AG08396 (cell line): ENCODE data around the gene ADGRG3.
"Not testable (repeated sequence)": the region's sequence is repeated elsewhere in the genome, so short reads cannot be mapped to it uniquely, and the experiment has no call there.

ENCODE experiments used
- DNase-seq: peaks from one replicate; pipeline ENCODE4 v3.0.0; 2012; ENCODE audit warnings: low spot score, mixed read lengths

ADGRG3 gene

GRCh38 chr16:57721356-57722209 is 53.5 kb downstream of the ADGRG3 start:
- DNase-seq, result no peak

GRCh38 chr16:57722210-57722499 is 54.0 kb downstream of the ADGRG3 start:
- DNase-seq, result no peak

DNA sequence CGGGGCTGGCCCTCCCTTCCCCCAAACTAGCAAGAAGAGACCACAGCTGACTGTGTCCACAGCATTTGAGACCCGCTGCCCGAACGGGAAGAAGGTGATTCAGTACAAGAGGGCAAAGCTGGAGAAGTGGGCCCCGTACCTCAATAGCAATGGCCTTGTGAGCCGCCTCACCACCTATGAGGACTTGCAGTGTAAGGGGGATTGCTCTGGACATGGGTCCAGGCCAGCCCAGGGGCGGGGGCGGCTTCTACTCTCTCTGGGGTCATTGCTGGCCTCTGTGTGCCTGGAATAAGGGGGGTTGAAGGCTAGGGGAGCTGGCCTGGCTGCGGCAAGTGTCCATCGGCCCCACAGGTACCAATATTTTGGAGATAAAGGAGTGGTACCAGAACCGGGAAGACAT is 54.5 kb downstream of the ADGRG3 start:
- no peak for DNase-seq

DNA sequence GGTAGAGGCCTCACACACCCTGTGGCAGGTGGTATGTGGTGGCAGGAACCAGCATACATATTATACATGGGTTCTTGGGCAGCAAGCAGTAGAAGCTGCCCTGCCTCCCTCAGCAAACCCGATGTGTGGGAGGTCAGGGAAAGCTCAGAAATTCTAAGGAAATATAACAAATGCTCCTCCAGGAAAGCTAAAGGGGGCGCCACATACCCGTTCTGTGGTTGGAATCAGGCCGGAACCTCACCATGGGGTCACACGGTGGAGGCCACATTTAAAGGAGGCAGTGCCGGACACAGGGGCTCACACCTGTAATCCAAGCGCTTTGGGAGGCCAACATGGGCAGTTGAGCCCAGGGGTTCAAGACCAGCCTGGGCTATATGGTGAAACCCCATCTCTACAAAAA is 55.1 kb downstream of the ADGRG3 start:
- no peak for DNase-seq

DNA sequence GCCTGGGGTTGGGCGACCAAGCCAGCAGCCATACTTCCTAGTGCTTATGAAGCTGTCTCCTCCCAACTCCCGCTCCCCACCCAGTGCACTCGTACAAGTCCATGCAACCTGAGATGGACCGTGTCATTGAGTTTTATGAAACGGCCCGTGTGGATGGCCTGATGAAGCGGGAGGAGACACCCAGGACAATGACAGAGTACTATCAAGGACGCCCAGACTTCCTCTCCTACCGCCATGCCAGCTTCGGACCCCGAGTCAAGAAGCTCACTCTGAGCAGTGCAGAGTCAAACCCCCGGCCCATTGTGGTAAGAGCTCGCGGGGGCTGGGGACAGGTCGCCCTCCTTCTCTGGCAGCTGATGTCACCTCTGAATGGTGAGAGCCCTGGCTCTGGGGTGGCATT is 56.4 kb downstream of the ADGRG3 start:
- no peak for DNase-seq

- no peak for DNase-seq
Observed at GRCh38 chr16:57725151-57725550, 57.0 kb downstream of the ADGRG3 start.

- DNase-seq, result no peak
Observed at GRCh38 chr16:57725554-57725953, 57.4 kb downstream of the ADGRG3 start.

- DNase-seq, result no peak
Observed at GRCh38 chr16:57725976-57726375, 57.9 kb downstream of the ADGRG3 start.

DNA sequence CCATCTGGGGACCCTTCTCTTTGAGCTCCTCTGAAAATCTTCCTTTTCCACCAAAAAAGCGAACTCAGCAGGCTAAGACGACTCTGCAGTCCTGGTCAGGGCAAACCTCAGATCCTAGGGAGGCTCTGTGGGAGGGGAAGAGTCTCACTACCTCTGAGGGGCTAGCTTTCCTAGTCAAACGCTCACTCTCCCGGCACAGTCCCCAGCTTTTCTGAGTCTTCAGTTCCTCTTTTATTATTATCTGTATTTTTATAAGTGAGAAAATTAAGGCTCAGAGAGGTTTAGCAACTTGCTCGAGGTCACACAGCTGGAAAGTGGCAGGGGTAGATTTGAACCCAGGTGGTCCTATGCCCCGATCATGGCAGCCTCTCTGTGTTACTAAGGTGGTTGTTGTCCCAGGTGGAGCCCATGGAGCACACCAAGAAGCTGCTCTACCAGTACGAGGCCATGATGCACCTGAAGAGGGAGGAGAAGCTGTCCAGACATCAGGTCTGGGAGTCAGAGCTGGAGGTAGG is 58.4 kb downstream of the ADGRG3 start:
- no peak for DNase-seq

GRCh38 chr16:57727610-57728009 is 59.5 kb downstream of the ADGRG3 start:
- DNase-seq, result no peak

DNA sequence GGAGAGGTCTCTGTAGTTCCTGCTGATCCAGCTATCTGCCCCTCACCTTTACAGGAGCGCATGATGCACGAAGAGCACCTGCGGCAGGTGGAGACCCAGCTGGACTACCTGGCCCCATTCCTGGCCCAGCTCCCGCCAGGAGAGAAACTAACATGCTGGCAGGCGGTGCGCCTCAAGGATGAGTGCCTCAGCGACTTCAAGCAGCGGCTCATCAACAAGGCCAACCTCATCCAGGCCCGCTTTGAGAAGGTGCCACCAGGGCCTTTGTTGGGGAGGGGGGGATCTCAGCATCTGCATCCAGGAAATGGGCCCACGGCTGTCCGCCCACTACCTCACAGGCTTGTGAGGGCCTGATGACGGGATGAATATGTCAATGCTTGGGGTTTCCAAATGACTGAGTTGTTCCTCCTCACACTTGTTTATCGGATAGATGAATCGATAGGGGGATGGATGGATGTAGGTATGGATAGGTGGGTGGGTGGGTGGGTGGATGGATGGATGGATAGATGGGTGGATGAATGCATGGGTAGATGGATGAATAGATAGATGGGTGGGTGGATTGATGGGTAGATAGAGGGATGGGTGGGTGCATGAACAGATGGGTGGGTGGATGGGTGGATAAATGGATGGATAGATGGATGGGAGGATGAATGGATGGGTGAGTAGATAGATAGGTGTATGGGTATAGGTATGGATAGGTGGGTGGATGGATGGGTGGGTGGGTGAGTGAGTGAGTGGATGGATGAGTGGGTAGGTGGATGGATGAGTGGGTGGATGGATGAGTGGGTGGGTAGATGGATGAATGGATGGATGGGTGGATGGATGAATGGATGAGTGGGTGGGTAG is 60.5 kb downstream of the ADGRG3 start:
- DNase-seq, result no peak

- no peak for DNase-seq
Observed at GRCh38 chr16:57729182-57729484, 61.0 kb downstream of the ADGRG3 start.

DNA sequence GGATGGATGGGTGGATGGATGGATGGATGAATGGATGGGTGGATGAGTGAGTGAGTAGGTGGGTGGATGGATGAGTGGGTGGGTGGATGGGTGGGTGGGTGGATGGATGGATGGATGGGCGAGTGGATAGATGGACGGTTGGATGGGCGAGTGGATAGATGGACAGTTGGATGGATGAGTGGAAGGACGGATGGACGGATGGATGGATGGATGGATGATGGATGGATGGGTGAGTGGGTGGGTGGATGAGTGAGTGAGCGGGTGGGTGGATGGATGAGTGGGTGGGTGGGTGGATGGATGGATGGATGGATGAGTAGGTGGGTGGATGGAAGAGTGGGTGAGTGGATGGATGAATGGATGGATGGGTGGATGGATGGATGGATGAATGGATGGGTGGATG is 61.7 kb downstream of the ADGRG3 start:
- not testable (repeated sequence) for DNase-seq

DNA sequence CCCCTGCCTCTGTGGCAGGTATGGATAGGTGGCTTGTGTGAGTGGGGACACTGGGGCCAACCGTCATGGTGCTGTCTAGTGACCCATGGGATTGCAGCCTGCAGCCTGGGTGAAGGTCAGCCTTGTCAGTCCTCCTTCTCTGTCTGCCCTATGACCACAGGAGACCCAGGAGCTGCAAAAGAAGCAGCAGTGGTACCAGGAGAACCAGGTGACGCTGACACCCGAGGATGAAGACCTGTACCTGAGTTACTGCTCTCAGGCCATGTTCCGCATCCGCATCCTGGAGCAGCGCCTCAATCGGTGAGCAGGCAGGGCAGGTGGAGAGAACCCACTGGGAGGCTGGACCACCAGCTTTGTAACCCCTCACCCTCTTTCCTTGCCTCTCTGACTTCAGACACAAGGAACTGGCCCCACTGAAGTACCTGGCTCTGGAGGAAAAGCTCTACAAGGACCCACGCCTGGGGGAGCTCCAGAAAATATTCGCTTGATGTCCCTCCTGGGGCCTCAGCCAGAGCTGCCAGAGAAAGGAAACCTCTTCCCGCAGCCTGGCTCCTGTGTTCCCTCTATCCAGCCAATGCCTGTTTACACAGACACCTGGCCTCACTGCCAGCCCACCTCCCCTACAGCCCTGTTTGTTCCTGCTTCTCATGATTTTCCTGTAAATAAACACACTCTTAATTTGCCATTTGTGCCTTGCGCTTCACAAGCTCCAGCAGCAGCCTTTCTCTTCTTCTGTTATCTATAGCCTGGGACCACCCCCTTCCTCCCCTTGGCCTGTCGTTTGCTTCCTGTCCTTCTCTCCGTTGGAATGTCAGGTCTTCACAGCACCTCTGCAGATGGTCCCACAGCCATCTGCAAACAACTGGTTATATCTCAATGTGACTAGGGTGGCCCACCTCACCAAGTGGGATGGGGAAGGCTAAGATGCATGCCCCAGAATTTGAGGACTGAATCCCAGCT is 62.9 kb downstream of the ADGRG3 start:
- no peak for DNase-seq

- peak; percentile 54 for DNase-seq
Observed at GRCh38 chr16:57732037-57732436, 63.9 kb downstream of the ADGRG3 start.

DNA sequence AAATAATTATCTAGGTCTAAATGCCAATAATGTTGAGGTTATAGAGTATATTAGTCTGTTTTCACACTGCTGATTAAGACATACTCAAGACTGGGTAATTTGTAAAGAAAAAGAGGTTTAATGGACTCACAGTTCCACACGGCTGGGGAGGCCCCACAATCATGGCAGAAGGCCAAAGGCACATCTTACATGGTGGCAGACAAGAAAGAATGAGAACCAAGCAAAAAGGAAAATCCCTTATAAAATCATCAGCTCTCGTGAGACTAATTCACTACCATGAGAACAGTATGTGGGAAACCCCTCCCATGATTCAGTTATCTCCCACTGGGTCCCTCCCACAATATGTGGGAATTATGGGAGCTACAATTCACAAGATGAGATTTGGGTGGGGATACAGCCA is 64.6 kb downstream of the ADGRG3 start:
- DNase-seq, result no peak

DNA sequence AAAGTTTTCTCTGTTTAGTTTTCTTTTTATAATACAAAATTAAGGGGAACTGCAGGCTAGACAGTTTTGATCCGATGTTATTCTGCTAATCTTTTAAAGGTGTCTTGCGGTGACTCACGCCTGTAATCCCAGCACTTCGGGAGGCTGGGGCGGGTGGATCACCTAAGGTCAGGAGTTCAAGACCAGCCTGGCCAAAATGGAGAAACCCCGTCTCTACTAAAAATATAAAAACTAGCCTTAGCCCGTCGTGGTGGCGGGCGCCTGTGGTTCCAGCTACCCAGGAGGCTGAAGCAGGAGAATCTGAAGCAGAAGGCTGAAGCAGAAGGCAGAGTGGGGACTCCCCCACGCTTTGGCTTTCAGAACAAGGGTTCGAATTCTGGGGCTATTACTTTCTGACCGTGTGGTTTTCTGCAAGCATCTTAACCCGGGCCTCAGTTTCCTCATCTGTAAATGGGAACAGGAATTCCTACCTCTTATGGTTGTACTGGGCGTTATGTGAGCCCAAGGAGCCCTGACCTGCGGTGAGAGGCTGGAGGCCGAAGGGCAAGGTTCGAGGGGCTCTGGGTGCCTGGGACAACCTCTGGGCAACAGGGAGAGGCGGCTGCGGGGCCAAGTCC is 66.3 kb downstream of the ADGRG3 start:
- no peak for DNase-seq

- DNase-seq, result peak; percentile 99
Observed at GRCh38 chr16:57734925-57735754, 67.0 kb downstream of the ADGRG3 start.

- DNase-seq, result no peak
Observed at GRCh38 chr16:57735755-57736418, 67.8 kb downstream of the ADGRG3 start, which contains the start of gene KATNB1. Gene KATNB1, plus strand, starts transcription at chr16:57735770. Its CDS starts 1,474 bp downstream, at chr16:57737244.
